SU-DHL-6 (cell line): ENCODE data around the gene RBP7.

Experiments used
- H2AFZ ChIP-seq: fragments of 200-600 bp; sonication (generic); 2 replicates; pipeline ENCODE4 v1.6.1; 2014; ENCODE audit warnings: low read depth, mild to moderate bottlenecking, moderate library complexity, mixed read lengths, antibody characterized with exemption, low read length; ENCODE audit not compliant: severe bottlenecking
- H3F3A ChIP-seq: fragments of 200-600 bp; shearing (Covaris generic); 2 replicates; pipeline ENCODE4 v1.6.0; 2016; ENCODE audit warnings: antibody characterized with exemption, mild to moderate bottlenecking; ENCODE audit not compliant: insufficient read depth
- H3K27ac ChIP-seq: fragments of 200-600 bp; sonication (generic); 2 replicates; pipeline ENCODE4 v1.5.1; 2016; ENCODE audit warnings: low read depth, mild to moderate bottlenecking, low read length, moderate library complexity, mixed read lengths
- H3K27me3 ChIP-seq: fragments of 200-600 bp; sonication (generic), shearing (Covaris generic); 2 replicates; pipeline ENCODE4 v1.6.0; 2014; ENCODE audit warnings: mild to moderate bottlenecking, low read length
- H3K36me3 ChIP-seq: fragments of 200-600 bp; sonication (generic); 2 replicates; pipeline ENCODE4 v1.6.1; 2014; ENCODE audit warnings: mild to moderate bottlenecking, low read length, mixed read lengths
- H3K4me2 ChIP-seq: fragments of 300-600, 200-600 bp; shearing (Covaris generic), sonication (generic); 2 replicates; pipeline ENCODE4 v1.6.0; 2014; ENCODE audit warnings: low read length, low read depth, mild to moderate bottlenecking; ENCODE audit not compliant: poor library complexity, severe bottlenecking
- H3K4me3 ChIP-seq: fragments of 200-600 bp; sonication (generic); 2 replicates; pipeline ENCODE4 v1.5.1; 2014; ENCODE audit warnings: antibody characterized with exemption, low read length, mild to moderate bottlenecking, mixed read lengths; ENCODE audit not compliant: insufficient read depth, poor library complexity, severe bottlenecking
- H3K79me2 ChIP-seq: fragments of 200-600 bp; sonication (generic); 2 replicates; pipeline ENCODE4 v1.6.1; 2014; ENCODE audit warnings: mild to moderate bottlenecking, low read length, moderate library complexity; ENCODE audit not compliant: insufficient read depth
- H3K9ac ChIP-seq: fragments of 200-600 bp; sonication (generic); 2 replicates; pipeline ENCODE4 v1.7.0; 2014; ENCODE audit warnings: mild to moderate bottlenecking, low read length
- H3K9me2 ChIP-seq: fragments of 200-600 bp; sonication (generic); replicated peaks from 2 replicates; pipeline ENCODE4 v1.6.1; 2014; ENCODE audit warnings: low read length; ENCODE audit not compliant: insufficient read depth
- H3K9me3 ChIP-seq: fragments of 200-600 bp; sonication (generic); 2 replicates; pipeline ENCODE4 v1.6.1; 2014; ENCODE audit warnings: low read length, mixed read lengths; ENCODE audit not compliant: insufficient read depth
- H4K20me1 ChIP-seq: fragments of 200-600 bp; sonication (generic); 2 replicates; pipeline ENCODE4 v1.6.1; 2014; ENCODE audit warnings: low read depth, mild to moderate bottlenecking, antibody characterized with exemption, low read length, moderate library complexity, mixed read lengths
- EZH2phosphoT487 ChIP-seq: fragments of 200-600 bp; sonication (generic), shearing (Covaris generic); conservative IDR thresholded peaks from 2 replicates; pipeline ENCODE4 v1.6.1; 2018; ENCODE audit warnings: mild to moderate bottlenecking, antibody characterized with exemption, low read length, moderate library complexity, mixed read lengths
- TF ChIP-seq, protein P1 (sequence below): fragments of 200-600 bp; sonication (generic); IDR thresholded peaks from one replicate; pipeline ENCODE4 v1.5.1; 2017; ENCODE audit warnings: antibody characterized with exemption, mild to moderate bottlenecking, low read length, moderate library complexity; ENCODE audit not compliant: insufficient read depth, poor library complexity, severe bottlenecking

RBP7 gene

DNA sequence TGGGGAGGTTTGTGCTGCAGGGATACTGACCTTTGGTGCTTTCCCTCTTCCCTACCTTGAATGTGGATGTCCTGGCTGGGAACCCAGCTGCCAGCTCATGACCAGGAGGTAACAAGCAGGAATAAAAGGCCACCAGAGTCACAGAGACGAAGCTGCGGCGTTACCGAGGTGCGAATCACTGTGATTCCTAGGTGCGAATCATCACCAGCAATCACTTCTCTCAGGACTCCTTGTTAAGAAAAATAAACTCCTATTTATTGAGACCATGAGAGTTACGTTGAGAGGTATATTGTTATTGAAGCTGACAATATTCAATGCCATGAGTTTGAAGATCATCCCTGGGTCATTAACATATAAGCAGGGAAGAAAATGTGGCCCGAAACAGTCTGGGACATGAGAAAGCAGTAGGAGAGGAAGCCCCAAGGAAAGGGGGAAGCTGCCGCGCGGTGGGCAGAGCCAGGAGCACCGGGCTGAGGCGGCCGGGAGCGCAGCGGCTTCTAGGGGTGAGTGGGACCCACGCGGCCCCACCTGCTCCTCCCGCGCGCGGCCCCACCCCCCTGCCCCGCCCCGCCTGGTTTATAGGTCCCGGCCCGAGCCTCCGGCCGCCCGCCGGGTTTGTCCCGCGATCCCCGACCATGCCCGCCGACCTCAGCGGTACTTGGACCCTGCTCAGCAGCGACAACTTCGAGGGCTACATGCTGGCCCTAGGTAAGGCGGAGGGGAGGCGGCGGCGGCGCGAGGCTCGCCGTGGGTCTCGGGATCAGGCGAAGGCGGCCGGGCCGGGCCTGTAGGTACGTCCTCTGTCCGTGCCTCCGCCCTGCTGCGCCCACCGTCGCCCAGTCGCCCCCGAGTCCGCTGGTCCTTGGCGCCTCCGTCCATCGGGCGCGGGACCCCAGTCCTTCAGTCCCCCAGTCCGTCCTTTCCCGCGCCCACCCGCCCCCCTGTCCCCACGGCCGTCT, at the start of gene RBP7:
RBP7 (plus strand) TSS at position 605 of the 959 bp plus-strand sequence; CDS start at position 636, 31 bp downstream.
- no peak within 1 kb of the TSS for H3K9ac ChIP-seq
- no peaks in the 10 kb centered on the region for H3F3A ChIP-seq
- H4K20me1 ChIP-seq, result no peaks in the 10 kb centered on the region
- H3K27me3 ChIP-seq, result no peaks in the 10 kb centered on the region
- no peaks in the 10 kb centered on the region for H3K36me3 ChIP-seq
- no peak within 1 kb of the TSS for H3K27ac ChIP-seq
- H3K4me2 ChIP-seq, result no peak within 1 kb of the TSS
- TF ChIP-seq, protein P1, sequence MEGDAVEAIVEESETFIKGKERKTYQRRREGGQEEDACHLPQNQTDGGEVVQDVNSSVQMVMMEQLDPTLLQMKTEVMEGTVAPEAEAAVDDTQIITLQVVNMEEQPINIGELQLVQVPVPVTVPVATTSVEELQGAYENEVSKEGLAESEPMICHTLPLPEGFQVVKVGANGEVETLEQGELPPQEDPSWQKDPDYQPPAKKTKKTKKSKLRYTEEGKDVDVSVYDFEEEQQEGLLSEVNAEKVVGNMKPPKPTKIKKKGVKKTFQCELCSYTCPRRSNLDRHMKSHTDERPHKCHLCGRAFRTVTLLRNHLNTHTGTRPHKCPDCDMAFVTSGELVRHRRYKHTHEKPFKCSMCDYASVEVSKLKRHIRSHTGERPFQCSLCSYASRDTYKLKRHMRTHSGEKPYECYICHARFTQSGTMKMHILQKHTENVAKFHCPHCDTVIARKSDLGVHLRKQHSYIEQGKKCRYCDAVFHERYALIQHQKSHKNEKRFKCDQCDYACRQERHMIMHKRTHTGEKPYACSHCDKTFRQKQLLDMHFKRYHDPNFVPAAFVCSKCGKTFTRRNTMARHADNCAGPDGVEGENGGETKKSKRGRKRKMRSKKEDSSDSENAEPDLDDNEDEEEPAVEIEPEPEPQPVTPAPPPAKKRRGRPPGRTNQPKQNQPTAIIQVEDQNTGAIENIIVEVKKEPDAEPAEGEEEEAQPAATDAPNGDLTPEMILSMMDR, result no peak
- TF ChIP-seq EZH2phosphoT487, result no peak
- H2AFZ ChIP-seq, result no peak within 1 kb of the TSS
- H3K9me3 ChIP-seq, result peaks cover 6% of the 10 kb centered on the region; the same call in 1 of the 2 replicates
- H3K79me2 ChIP-seq, result no peaks in the 10 kb centered on the region
- no peak within 1 kb of the TSS for H3K4me3 ChIP-seq
- no peaks in the 10 kb centered on the region for H3K9me2 ChIP-seq

DNA sequence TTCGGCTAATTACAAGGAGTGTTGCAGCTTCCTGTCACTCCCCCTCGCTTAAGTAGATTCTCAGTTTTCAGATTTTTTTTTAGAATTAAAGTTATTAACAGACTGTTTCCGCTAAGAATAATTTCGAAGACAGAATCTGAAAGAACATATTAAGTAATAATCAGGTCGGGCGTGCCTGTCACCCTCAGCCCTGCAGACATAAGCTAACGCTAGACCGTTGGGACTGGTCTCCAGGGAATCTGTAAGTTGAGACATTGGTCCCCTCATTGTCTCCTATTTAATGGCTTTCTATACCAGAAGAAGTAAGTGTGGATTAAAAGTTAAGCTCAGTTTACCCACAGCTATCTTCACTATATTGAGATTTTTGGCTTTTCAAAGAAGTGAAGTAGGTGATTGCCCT, 39.3 kb upstream of the RBP7 start:
- H3K9me3 ChIP-seq, result no peaks in the 10 kb centered on the region
- H3K79me2 ChIP-seq, result no peaks in the 10 kb centered on the region
- no peaks in the 10 kb centered on the region for H4K20me1 ChIP-seq
- no peaks in the 10 kb centered on the region for H3F3A ChIP-seq
- H3K4me2 ChIP-seq, result no peak overlapping the region
- H2AFZ ChIP-seq, result no peak overlapping the region
- no peak overlapping the region for H3K27ac ChIP-seq
- TF ChIP-seq, protein P1, result no peak
- no peak for TF ChIP-seq EZH2phosphoT487
- no peaks in the 10 kb centered on the region for H3K9me2 ChIP-seq
- H3K36me3 ChIP-seq, result no peaks in the 10 kb centered on the region
- H3K27me3 ChIP-seq, result no peaks in the 10 kb centered on the region
- no peak overlapping the region for H3K9ac ChIP-seq
- no peak overlapping the region for H3K4me3 ChIP-seq

DNA sequence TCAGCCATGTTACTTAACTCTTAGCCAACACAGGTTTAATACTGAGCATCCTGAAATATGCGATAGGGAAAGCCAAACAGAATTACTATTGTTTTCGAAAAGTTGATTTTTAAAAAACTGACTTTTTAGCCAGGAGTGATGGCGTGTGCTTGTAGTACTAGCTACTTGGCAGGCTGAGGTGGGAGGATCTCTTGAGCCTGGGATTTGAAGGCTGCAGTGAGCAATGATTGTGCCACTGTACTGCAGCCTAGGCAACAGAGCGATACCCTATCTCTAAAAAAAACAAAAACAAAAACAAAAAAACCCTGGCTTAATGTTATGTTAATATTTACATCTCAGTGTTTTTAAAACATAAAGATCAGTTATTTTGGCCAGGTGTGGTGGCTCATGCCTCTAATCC, 37.0 kb upstream of the RBP7 start:
- Histone ChIP-seq H3K9me3 (no peaks in the 10 kb centered on the region), H3K9me2 (no peaks in the 10 kb centered on the region), H3K27ac (no peak overlapping the region), H3K36me3 (no peaks in the 10 kb centered on the region), H3K4me3 (no peak overlapping the region), H3K9ac (no peak overlapping the region), H4K20me1 (no peaks in the 10 kb centered on the region), H3K79me2 (no peaks in the 10 kb centered on the region), H3K4me2 (no peak overlapping the region), H2AFZ (no peak overlapping the region), H3K27me3 (no peaks in the 10 kb centered on the region), H3F3A (no peaks in the 10 kb centered on the region)
- TF ChIP-seq EZH2phosphoT487, result no peak
- TF ChIP-seq, protein P1, result no peak
